NCI-H82 (cell line): Measurements from ENCODE around the gene SLAMF9.

Source experiments
- DNase-seq: peaks from one replicate; lab custom pipeline; 2025; lab: John Stamatoyannopoulos, UW

SLAMF9 gene

DNA sequence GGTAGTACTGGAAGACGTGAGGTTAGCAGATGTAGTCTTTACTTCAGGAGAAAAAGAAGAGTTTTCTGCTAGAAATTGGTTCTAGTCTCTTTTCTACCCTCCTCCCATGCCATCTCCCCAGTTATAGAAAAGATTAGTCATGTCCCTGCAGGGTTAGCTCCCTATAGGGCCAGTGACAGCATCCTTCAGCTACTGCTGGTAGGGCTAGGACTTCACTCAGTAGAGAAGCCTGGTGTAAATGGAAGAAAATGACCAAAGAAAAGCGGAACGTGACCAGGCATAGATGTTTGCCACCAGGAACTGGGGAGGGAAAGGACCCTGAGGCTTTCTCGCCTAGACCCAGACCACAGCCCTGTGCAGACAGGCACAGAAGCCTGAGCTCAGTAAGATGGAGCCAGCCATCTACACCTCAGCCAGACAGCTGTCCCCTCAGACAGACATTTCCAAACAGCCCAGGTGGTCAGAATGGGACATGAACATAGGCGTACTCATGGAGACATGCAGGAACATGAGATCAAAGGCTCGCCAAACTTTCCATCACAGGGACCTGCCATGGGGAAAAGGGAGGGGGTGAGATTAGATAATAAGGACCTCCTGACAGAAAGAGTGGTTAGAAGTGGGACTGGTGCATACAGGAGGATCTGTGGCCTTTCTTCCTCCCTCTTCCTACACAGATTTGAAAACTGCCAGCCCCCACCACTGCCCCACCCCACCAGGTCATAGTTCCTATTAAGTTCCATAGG, 23.5 kb upstream of the SLAMF9 start:
- no peak for DNase-seq

DNA sequence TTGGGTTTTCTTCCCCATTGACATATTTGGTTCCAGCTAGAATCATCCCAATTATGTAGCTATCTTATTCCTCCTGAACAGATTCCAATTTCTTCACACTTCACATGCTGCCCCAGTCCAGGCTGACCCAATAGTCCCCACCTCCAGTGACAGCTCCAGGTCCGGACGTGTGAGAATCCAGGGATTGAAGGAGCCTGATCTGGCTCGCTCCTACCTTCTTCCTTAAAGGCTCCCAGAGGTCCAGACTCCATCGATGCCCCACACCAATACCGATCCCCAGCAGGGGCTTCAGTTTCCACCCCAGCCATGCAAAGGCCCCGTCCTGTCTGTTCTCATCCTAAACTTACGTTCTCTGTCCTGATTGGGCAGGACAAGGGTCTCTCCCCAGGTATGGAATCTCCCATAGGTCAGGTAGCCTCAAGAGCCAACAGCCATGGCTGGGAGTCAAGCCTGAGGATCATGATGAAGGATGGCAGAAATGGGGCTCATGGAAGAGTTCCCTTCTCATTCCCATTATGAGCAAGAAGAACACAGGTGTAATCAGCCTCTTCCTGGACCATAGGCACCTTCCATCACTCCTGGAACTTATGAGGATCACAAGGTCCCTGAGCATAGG, 20.4 kb upstream of the SLAMF9 start:
- DNase-seq = no peak

DNA sequence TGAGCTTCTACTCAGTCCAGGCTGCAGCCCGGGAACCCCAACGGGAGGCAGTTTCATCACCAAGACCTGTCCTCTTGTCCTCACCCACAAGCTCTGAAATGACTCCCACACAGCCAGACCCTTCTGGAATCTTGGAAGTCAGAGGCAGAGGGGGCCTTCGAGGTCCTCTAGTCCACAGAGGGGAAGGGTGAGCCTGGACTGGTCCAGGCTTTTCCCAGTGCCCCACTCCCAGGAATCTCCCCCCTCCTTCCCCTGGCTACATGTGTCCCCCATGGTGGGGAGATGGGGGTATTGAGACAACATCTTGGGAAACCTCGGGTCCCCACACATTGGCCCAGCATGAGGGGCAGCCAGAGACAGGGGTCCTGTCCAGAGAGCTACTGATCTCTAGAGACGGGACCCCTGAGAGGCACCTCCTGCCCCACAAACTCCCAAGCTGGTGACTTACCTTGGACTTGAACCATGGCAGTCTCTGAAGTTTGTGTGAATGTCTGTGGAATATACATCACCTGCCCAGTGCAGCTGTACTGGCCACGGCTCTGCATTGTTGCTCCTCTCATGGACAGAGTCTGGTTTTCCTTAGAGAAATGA, 19.4 kb upstream of the SLAMF9 start:
- no peak for DNase-seq

DNA sequence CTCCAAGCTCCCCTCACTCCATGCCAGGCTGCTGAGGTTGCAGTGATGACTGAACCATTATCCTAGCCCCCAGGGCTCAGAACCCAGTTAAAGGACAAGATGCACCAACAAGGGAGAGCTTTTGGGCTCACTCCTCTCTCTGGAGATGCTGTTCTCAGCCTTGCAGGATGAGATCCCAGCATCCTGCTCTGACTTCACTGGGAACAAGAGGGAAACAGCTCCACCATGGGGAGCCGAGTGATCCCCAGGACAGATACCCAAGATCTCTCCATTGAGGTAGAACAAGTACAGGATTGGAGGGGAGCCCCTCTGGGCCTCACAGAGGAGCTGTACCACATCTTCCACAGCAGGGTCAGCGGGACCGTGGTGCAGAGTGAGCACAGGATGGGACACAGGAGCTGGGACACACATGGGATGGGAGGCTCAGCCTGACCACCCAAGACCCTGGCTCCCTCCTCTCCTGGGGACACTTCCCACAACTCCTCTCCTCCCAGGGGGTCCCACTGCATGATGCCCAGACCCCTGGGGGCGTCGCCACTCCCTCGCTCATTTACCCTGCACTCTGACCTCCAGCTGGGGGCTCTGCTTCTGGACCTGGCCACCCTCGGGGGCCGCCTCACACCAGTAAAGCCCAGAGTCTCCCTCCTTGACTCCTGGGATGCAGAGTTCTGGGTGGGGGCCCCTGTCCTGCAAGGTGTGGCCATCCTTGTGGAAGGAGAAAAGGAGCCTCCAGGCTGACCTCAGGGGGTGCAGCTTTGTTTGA, 18.6 kb upstream of the SLAMF9 start:
- no peak for DNase-seq

DNA sequence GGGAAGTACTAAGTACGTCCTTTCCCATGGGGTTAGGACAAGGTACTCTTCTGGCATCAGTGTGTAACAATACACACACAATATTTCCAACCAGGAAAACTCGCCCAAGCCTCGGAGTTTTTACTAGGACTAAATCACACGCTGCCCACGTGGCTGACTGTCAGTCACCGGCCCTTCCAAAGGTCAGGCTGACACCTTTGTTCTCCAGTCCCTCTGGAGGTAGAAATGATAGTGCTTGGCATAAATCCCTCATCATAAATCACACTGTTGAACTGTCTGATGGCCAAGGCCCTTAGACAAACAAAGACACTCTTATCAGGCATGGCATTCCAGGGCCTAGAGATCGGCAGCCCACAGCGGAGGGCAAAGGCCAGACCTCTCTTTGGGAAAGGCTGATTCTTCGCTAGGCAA, 16.9 kb upstream of the SLAMF9 start:
- no peak for DNase-seq

DNA sequence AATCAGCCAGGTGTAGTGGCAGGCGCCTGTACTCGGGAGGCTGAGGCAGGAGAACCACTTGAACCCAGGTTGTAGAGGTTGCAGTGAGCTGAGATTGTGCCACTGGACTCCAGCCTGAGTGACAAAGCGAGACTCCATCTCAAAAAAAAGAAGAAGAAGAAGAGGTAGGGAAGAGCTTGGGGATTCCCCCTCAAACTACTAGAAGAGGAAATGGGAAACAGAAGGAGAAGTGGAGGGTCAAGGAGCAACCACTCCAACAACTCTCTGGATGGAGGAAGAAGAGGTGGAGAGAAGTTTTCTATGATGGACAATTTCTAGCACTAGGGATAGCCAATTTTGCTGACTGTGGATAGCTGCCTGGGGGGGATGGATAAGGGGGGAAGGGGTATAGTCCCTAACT, 14.9 kb upstream of the SLAMF9 start:
- DNase-seq = no peak

DNA sequence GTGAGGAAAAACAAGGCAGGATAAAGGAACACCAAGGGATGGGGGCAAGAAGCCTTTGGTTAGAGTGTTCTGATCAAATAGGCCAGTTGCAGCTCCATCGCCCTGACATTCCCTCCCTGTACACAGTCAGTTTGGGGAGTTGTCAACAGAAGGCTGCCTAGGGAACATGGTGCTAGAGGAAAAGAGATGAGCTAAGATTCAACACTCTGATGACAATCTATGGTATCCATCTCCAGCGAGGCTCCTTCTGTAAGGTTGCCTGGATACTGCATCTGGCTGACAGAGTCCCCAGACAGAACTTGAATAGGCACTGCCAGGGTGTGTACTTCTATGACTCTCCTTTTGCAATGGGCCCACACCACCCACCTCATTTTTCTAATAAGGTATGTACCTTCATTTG, 11.2 kb upstream of the SLAMF9 start:
- DNase-seq = no peak

DNA sequence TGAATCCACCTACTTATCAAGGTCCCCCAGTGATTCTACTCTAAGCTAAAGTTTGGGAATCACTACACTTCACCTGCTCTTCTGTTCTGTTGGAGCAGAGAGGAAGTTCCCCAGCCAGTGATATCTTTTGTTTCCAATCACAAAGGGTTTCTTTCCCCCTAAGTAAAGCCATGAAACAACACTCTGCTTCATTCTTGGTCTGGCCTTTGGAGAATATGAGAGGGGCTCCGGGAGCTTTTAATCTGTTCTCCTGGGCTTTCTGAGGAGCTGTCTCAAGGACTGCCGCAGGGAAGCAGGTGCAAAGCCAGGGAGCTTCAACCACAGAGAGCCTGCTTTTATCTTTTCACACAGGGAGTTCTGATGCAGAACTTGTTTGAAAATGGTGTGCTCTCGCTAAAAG, 10.1 kb upstream of the SLAMF9 start:
- DNase-seq = no peak

DNA sequence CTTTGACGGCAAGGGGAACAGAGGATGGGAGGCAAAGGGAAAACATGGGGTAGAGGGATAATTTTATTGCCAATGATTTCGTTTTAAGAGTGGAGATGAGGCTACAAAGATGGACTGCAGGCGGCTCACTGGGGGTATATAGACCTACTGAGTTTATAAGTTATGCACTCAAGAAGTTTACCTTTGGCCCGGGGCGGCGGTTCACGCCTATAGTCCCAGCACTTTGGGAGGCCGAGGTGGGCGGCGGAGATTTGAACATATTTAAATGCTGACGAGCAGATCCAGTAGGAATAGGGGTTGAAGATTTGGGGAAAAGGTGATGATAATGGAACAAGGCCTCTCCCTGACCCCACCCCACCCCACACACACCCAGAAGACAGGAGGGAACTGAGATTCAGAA, 8.1 kb upstream of the SLAMF9 start:
- DNase-seq = no peak

DNA sequence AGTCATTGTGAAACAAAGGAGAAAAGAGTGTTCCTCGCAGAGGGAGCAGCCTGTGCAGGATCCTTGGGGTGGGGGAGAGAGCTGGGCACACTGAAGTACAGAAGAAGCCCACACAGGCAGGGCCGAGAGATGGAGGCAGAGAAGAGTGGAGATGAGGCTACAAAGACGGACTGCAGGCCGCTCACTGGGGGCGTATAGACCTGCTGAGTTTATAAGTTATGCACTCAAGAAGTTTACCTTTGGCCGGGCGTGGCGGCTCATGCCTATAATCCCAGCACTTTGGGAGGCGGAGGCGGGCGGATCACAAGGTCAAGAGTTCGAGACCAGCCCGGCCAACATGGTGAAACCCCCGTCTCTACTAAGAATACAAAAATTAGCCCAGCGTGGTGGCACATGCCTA, 7.6 kb upstream of the SLAMF9 start:
- no peak for DNase-seq

DNA sequence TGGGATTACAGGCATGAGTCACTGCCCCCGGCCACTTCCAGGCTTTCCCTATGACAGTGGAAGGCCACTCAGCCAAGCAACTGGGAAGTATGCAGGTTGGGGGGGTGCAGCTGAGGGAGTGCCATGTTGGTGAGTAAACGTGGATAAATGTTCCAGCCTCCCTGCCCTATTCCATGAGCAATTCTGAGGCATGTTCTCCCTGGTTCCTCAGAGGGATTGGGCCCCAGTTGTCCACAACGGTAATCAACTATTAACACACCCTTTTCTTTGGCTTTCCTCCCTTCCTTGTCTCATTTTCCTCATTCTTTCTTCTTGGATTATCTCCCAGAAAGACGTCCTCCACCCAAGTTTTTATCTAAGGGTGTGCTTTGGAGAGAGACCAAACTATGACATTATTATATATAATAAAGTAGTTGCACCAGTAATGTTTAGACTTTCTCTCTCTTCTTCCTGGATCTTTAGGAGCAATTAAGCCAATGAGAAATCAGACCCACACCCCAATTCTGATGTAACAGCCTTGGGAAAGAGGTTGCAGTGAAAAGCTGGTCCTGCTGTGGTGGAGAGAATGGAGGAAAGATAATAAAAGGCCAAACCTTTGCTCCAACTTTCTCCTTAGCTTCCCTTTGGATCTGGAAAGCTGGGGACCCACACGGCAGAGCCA, 6.8 kb upstream of the SLAMF9 start:
- DNase-seq = no peak

DNA sequence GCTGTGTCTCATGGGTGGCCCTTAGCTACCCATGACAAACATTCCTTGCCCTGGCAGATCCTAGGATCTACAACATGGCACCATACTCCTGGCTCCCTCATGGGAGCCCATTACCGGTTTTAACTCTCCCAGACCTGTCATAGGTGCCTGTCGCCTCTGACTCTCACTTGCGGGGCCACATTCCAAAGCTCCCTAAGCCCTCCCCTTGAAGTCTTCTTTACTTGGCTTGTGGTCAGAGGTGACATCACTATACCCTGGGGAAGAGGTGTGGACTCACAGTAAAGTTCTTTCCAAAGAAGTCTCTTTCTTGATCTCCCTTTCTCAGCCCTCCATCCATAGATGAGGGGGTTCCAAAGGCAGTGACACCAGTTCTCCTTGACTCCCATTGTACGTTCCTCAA, 5.4 kb upstream of the SLAMF9 start:
- no peak for DNase-seq

DNA sequence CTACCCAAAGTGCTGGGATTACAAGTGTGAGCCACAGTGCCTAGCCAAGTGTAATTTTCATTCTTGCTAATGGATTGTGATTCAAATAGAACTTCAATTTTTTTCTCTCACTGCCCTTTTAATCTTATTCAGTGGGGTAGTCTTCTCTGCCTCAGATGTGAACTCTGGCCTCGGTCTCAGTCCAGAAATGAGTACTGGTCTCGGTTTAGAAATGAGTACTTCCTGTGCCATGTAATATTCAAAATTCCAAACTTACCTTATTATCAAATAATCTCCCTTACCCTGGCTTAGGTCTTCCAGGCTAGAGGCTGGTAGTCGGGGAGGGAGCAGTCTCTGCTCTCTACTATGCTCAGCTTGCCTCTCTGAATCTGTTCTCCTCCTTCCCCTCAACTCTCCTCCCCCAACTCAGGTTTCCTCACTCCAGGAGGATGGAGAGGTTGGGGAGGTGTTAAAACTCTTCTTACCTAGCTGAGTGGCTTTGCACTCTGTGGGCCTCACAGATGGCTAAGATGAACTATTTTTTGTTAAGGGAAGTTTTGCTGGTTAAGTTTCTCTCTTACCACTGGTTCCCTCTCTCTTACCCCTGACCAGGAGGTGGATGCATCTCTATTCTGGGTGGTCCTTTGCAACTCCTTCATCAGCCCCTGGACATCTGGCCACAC, 4.8 kb upstream of the SLAMF9 start:
- DNase-seq = no peak

DNA sequence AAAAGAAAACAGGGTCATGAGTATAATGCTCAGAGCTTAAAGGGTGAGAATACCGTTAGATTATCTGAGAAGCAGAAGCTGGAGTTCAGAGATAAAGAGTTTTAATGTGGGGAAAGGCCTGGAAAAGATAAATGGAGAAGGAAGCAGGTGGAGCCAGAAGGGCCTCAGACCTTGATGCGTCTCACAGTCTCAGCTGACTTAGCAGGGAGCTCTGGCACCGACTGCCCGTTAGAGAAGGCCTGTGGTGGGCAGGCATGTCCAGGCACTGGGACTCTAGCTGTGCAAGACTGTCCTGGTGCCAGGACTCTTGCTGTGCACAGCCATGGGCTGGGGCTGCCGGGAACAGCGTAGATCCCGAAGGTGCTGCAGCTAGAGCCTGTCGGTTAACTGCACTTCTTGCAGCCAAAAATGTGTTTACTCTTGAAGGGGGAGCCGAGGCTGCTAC, 3.8 kb upstream of the SLAMF9 start:
- no peak for DNase-seq

DNA sequence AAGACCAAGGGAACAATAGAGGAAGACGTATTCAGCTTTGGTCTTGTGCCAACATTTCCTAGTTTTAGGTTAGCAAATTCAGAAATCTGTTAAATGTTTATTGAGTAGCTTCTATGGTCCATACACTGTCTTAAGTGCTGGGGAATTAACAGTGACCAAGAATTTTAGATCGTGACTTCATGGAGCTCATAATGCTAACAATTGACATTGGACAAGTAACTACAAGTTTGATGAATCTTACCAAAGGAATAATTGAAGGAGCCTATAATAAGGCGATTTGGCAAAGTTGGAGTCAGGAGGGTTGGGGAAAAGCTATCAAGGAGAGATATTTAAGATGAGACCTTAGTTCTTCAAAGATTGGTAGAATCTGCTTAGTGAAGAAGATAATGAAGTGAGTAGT, 1.4 kb upstream of the SLAMF9 start:
- no peak for DNase-seq

DNA sequence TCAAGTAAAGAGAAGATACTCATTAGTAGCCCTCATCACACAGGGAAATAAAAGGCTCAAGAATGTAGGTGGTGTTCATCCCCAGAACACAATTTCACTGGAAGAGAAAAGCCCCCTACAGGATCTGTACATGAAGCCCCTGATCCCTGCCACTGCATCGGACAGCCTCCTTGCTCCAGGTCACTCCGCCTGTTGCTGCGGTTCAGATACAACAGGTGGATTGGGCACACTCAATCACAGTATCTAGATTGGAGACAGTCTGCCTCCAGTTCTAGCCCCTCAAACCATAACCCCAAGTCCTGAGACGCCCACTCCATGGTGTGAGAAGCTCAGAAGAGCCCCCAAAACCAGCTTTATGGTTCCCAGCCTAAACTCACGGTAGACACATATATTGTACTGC, 1.1 kb downstream of the SLAMF9 start:
- DNase-seq = no peak

DNA sequence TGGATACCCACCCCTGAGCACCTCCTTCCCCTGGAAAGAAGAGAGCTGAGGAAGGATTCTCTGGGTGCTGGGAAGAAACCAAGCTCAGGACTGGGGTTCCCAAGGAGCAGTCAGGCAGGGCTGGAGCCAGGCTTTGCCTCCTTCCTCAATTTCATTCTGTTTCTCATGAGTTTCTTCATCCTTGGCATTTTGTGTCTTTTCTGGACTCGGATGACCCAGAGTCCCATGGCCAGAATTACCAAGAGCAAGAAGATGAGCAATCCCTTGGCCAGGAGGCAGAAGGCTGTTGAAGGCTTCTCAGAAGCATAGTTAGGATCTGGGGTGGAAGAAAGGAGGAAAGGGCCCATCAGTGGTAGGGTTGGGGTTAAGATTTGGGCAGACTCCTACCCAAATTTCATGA, 2.5 kb downstream of the SLAMF9 start:
- DNase-seq = no peak

DNA sequence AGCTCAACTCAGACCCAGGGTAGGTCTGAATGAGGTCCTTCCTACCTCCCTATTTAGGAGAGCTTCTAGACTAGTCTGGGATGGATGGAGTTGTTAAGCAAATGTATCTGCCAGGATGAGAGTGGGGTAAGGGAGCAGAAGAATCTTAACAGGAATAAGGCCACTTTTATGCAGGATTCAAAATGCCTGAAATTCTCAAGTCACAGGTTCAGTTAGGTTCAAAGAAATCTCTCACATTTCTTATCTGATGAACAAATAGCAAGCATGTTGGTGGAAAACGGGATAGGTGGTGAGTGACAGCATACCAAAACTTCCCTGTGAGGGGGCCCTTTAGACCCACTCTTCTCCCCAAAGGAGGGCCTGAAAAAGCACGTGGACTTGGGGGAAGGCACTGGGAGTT, 3.0 kb downstream of the SLAMF9 start:
- no peak for DNase-seq

DNA sequence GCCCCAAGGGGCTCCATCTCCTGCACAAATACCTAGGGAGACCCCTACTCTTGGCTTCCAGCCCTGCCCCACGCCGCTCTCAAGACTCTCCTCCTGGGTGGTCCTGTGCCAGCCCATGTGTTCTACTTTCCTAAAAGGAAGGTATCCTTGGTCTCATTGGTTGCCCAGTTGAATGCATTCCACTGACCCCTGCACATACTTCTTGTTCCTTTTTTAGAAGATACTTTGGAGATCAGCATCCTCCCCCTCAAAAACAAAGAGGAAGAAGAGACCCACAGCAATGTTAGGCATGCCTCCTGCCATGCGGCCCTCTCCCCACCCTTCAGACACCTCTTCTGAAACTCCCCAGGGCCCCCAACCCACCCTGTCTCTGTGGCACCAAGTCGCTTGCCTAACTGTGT, 4.1 kb downstream of the SLAMF9 start:
- no peak for DNase-seq

DNA sequence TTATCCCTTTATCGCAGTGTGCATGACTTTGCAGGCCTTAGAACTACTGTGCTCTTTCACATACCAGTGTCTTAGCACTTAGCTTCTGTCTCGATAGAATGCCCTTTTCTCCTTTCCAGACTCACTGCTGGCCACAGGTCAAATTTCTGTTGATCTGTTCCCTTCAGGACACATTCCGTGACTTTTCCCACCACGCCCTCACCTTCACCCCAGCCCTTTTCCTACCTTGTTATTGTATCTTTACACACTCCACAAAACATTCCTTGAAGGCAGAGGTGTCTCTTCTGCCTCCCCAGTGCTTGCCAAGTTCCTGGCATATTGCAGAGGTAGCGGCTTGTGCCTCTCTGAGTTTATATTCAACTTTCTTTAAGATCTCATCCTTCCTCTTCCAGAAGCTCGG, 4.9 kb downstream of the SLAMF9 start:
- DNase-seq = no peak

DNA sequence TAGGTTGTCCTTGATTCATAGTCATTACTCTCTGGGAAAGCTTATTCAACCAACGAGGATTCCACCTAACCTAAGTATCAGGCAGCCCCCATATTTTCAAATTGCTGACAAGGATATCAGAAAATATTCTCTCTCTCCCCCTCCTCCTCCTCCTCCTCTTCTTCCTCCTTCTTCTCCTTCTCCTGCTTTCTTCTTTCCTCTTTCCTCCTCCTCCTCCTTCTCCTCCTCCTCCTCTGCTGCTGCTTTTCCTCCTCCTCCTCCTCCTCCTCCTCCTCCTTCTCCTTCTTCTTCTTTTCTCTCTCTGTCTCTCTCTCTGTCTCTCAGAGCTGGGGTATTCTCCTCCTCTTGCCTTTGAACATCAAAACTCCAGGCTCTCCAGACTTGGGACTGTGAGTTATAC, 6.1 kb downstream of the SLAMF9 start:
- DNase-seq = no peak
